K562 (cell line): ENCODE measurements around the gene HNF1B. TPM values are rescaled to one million over a fixed set of nuclear protein-coding genes. Genes with fewer than 3 reads are reported as not detected.

Experiments used
- ATF1 ChIP-seq, 2 experiments: fragments of 450-650 bp in 1 of 2; IDR thresholded peaks; 2 replicates each; pipeline ENCODE4 v1.6.1; 2016; ENCODE audit warnings: missing compliant biosample characterization in 1 of 2, missing genetic modification characterization in 1 of 2
- C11orf30 ChIP-seq: fragments of 450-650 bp; IDR thresholded peaks from 2 replicates; pipeline ENCODE4 v1.6.1; 2016; ENCODE audit warnings: low read depth, mild to moderate bottlenecking
- CREM ChIP-seq: IDR thresholded peaks from 2 replicates; pipeline ENCODE4 v1.6.1; 2014; ENCODE audit warnings: antibody characterized with exemption, low read depth
- DMBX1 ChIP-seq: fragments of 250-450 bp; sonication (Bioruptor Pico); IDR thresholded peaks from 2 replicates; pipeline ENCODE4 v1.8.0; 2022; ENCODE audit warnings: inconsistent platforms, mild to moderate bottlenecking, moderate library complexity, borderline replicate concordance
- ESRRB ChIP-seq: fragments of 250-450 bp; sonication (Bioruptor Pico); IDR thresholded peaks from 2 replicates; pipeline ENCODE4 v1.5.0; 2020; ENCODE audit warnings: mild to moderate bottlenecking, moderate library complexity, borderline replicate concordance
- GABPB2 ChIP-seq: fragments of 250-450 bp; sonication (Bioruptor Pico); conservative IDR thresholded peaks from 2 replicates; pipeline ENCODE4 v1.5.1; 2021; ENCODE audit warnings: mild to moderate bottlenecking
- KAT7 ChIP-seq: sonication (generic); formaldehyde crosslinking; IDR thresholded peaks from 2 replicates; pipeline ENCODE4 v1.8.0; 2022; ENCODE audit warnings: missing genetic modification reagents, mild to moderate bottlenecking, borderline replicate concordance
- NBN ChIP-seq: fragments of 450-650 bp; IDR thresholded peaks from 2 replicates; pipeline ENCODE4 v1.6.1; 2016; ENCODE audit warnings: low read depth, mild to moderate bottlenecking
- PHF21A ChIP-seq: fragments of 450-650 bp; IDR thresholded peaks from 2 replicates; pipeline ENCODE4 v1.6.1; 2017; ENCODE audit warnings: low read depth, borderline replicate concordance
- POLR2A ChIP-seq: fragments of 450-650 bp; conservative IDR thresholded peaks from 2 replicates; pipeline ENCODE4 v1.6.1; 2016
- POLR2AphosphoS5 ChIP-seq: IDR thresholded peaks from 2 replicates; pipeline ENCODE4 v1.6.1; 2011; ENCODE audit warnings: mild to moderate bottlenecking, low read depth, low read length, moderate library complexity; ENCODE audit not compliant: control insufficient read depth, insufficient read depth
- PYGO2 ChIP-seq: fragments of 450-650 bp; IDR thresholded peaks from 2 replicates; pipeline ENCODE4 v1.6.1; 2016; ENCODE audit warnings: mild to moderate bottlenecking, missing genetic modification characterization, moderate library complexity, missing compliant biosample characterization
- SIN3A ChIP-seq, 2 experiments: fragments of 150-350 bp in 1 of 2; IDR thresholded peaks; 2 replicates each; pipeline ENCODE4 v1.6.1; 2011 to 2016; ENCODE audit warnings: borderline replicate concordance in 2 of 2, low read depth in 2 of 2, low read length in 2 of 2, mild to moderate bottlenecking in 2 of 2, moderate library complexity in 2 of 2; ENCODE audit not compliant: control insufficient read depth in 1 of 2
- SUPT5H ChIP-seq: fragments of 450-650 bp; IDR thresholded peaks from 2 replicates; pipeline ENCODE4 v1.6.1; 2016
- TAF9B ChIP-seq: fragments of 450-650 bp; IDR thresholded peaks from 2 replicates; pipeline ENCODE4 v1.6.1; 2018; ENCODE audit warnings: mild to moderate bottlenecking; ENCODE audit not compliant: partially characterized antibody
- ZNF197 ChIP-seq: fragments of 200-800 bp; sonication (Bioruptor generic); IDR thresholded peaks from 2 replicates; pipeline ENCODE4 v1.6.1; 2016; ENCODE audit warnings: low read depth, missing genetic modification characterization, missing compliant biosample characterization
- ZNF384 ChIP-seq: IDR thresholded peaks from 2 replicates; pipeline ENCODE4 v1.6.1; 2012; ENCODE audit warnings: low read depth, low read length, improper control_type of control experiment
- polyA plus RNA-seq, 8 experiments: library from polyadenylated mRNA; depleted of rRNA in 4 of 8; stranded (reverse) in 5 of 8; unstranded in 3 of 8; fragments of >200 nt; fragmentation: Nextera tagmentation in 2 of 8; fragmentation: Illumina TruSeq in 1 of 8; extraction: Ambion mirVana in 2 of 8; extraction: Trizol in 1 of 8; gene quantifications; 2 replicates each; pipeline versions ENCODE4 v1.2.1 to v1.2.3, GENCODE V29; 2011 to 2014; ENCODE audit warnings: inconsistent platforms in 1 of 8, missing spikeins in 1 of 8
- total RNA-seq, 7 experiments: library from RNA; depleted of rRNA in 6 of 7; stranded (reverse); fragments of >200 nt in 6 of 7; fragmentation: Illumina TruSeq in 2 of 7; extraction: Trizol in 2 of 7; gene quantifications; 2 replicates each; pipeline versions ENCODE4 v1.2.1 to v1.2.3, GENCODE V29; 2011 to 2021; ENCODE audit warnings: low replicate concordance in 1 of 7
- TF ChIP-seq, protein P1 (sequence below), 2 experiments: fragments of 450-650 bp in 1 of 2; sonication (generic) in 1 of 2; formaldehyde crosslinking in 1 of 2; IDR thresholded peaks; 2 replicates each; pipeline versions ENCODE4 v1.7.1 to v1.9.0; 2016 to 2022; ENCODE audit warnings: inconsistent platforms in 1 of 2, mild to moderate bottlenecking in 1 of 2, missing genetic modification reagents in 1 of 2

Gene HNF1B
- total and polyA plus RNA-seq, 9 of the 15 experiments (the other 6 are each of a cell fraction or from before 2014, with no cell fraction given), result not detected

GRCh38 chr17:37643118-37643766 is 101.6 kb downstream of the HNF1B start, which contains the start of gene DDX52 (continued):
- TF ChIP-seq ZNF384, result peak; percentile 92
- peak; percentile 89 for TF ChIP-seq SUPT5H
- TF ChIP-seq CREM, result peak; percentile 42
- TF ChIP-seq PHF21A, result no peak
- TF ChIP-seq GABPB2 (CRISPR knock-in tag), result no peak
- 0 out of 4 replicates have a peak, but pooled peaks have one; percentile 8 to 39 for TF ChIP-seq SIN3A (IDR thresholded peaks at IDR 0.05; ENCODE audit: borderline replicate concordance in 2 of 2, control insufficient read depth in 1 of 2, low read depth in 2 of 2, low read length in 2 of 2)
- peak; percentile 45; the same call in 1 of the 2 replicates for TF ChIP-seq NBN
- TF ChIP-seq C11orf30, result peak; percentile 88
- no peak for TF ChIP-seq ZNF197 (CRISPR knock-in tag)
- peak; percentile 85 for TF ChIP-seq POLR2AphosphoS5
- peak; percentile 78 for TF ChIP-seq TAF9B
- TF ChIP-seq ESRRB (CRISPR knock-in tag), result no peak
- TF ChIP-seq DMBX1 (CRISPR knock-in tag), result no peak
- TF ChIP-seq POLR2A, result peak; percentile 90
- TF ChIP-seq PYGO2 (tag), result no peak
- TF ChIP-seq KAT7 (CRISPR knock-in tag), result no peak
- TF ChIP-seq, protein P1, sequence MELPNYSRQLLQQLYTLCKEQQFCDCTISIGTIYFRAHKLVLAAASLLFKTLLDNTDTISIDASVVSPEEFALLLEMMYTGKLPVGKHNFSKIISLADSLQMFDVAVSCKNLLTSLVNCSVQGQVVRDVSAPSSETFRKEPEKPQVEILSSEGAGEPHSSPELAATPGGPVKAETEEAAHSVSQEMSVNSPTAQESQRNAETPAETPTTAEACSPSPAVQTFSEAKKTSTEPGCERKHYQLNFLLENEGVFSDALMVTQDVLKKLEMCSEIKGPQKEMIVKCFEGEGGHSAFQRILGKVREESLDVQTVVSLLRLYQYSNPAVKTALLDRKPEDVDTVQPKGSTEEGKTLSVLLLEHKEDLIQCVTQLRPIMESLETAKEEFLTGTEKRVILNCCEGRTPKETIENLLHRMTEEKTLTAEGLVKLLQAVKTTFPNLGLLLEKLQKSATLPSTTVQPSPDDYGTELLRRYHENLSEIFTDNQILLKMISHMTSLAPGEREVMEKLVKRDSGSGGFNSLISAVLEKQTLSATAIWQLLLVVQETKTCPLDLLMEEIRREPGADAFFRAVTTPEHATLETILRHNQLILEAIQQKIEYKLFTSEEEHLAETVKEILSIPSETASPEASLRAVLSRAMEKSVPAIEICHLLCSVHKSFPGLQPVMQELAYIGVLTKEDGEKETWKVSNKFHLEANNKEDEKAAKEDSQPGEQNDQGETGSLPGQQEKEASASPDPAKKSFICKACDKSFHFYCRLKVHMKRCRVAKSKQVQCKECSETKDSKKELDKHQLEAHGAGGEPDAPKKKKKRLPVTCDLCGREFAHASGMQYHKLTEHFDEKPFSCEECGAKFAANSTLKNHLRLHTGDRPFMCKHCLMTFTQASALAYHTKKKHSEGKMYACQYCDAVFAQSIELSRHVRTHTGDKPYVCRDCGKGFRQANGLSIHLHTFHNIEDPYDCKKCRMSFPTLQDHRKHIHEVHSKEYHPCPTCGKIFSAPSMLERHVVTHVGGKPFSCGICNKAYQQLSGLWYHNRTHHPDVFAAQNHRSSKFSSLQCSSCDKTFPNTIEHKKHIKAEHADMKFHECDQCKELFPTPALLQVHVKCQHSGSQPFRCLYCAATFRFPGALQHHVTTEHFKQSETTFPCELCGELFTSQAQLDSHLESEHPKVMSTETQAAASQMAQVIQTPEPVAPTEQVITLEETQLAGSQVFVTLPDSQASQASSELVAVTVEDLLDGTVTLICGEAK (IDR thresholded peaks at IDR 0.05), result peak; percentile 60
- TF ChIP-seq, protein P1 (CRISPR knock-in tag; IDR thresholded peaks at IDR 0.05), result no peak
- no peak for TF ChIP-seq ATF1 (CRISPR knock-in tag; IDR thresholded peaks at IDR 0.05)
- peak; percentile 81 for TF ChIP-seq ATF1 (tag; IDR thresholded peaks at IDR 0.05)
